ENCODE results near the gene CACNA1E.

GRCh38 chr1:181506563-181507353 lies 23.4 kb downstream of the CACNA1E start:
- no peak for TF ChIP-seq POLR2AphosphoS5 (IDR thresholded peaks at IDR 0.05; ENCODE audit: low read depth, low read length)
- no peak for TF ChIP-seq TAF1 (IDR thresholded peaks at IDR 0.05; ENCODE audit: borderline replicate concordance, insufficient read depth, low read length)
- no peak for TF ChIP-seq SIN3A (IDR thresholded peaks at IDR 0.05; ENCODE audit: borderline replicate concordance, insufficient read depth, low read length)
- TF ChIP-seq, protein P1, sequence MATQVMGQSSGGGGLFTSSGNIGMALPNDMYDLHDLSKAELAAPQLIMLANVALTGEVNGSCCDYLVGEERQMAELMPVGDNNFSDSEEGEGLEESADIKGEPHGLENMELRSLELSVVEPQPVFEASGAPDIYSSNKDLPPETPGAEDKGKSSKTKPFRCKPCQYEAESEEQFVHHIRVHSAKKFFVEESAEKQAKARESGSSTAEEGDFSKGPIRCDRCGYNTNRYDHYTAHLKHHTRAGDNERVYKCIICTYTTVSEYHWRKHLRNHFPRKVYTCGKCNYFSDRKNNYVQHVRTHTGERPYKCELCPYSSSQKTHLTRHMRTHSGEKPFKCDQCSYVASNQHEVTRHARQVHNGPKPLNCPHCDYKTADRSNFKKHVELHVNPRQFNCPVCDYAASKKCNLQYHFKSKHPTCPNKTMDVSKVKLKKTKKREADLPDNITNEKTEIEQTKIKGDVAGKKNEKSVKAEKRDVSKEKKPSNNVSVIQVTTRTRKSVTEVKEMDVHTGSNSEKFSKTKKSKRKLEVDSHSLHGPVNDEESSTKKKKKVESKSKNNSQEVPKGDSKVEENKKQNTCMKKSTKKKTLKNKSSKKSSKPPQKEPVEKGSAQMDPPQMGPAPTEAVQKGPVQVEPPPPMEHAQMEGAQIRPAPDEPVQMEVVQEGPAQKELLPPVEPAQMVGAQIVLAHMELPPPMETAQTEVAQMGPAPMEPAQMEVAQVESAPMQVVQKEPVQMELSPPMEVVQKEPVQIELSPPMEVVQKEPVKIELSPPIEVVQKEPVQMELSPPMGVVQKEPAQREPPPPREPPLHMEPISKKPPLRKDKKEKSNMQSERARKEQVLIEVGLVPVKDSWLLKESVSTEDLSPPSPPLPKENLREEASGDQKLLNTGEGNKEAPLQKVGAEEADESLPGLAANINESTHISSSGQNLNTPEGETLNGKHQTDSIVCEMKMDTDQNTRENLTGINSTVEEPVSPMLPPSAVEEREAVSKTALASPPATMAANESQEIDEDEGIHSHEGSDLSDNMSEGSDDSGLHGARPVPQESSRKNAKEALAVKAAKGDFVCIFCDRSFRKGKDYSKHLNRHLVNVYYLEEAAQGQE (IDR thresholded peaks at IDR 0.05; ENCODE audit: insufficient read depth in 1 of 2, low read depth in 2 of 2, low read length in 2 of 2), result no peak

All from PFSK-1 (cell line).